K562 (cell line): ENCODE measurements around the gene SPAG17. TPM values are rescaled to one million over a fixed set of nuclear protein-coding genes. Genes with fewer than 3 reads are reported as not detected.

Experiments used
- ATAC-seq: fragments of 200-7000 bp; cut with Tn5 transposase; 3 replicates; pipeline ENCODE4 v1.9.1; 2020; ENCODE audit warnings: moderate library complexity
- BruUV-seq: library from RNA; stranded (reverse); fragments of 400-500 nt; replicated peaks from 2 replicates; lab custom pipeline; 2021; lab: Mats Ljungman, UMichigan
- CTCF ChIA-PET: fragments of 300-600 bp; formaldehyde crosslinking; extraction: SDS; loops from one replicate; lab custom pipeline; 2021; ENCODE audit warnings: low intra/inter-chr PET ratio; lab: Yijun Ruan, JAX
- POLR2A ChIA-PET: fragments of 300-600, 350-650 bp; sonication (Branson Sonifier 250); formaldehyde crosslinking; extraction: SDS; loops from one replicate; lab custom pipeline; 2021; ENCODE audit warnings: antibody characterized with exemption, inconsistent platforms; lab: Yijun Ruan, JAX
- DNase-seq, 4 experiments: peaks; one replicate each; pipeline versions ENCODE4 v3.0.0 to v3.0.0-alpha.2; 2011 to 2018; ENCODE audit warnings: low spot score in 3 of 4, mixed read lengths in 3 of 4; ENCODE audit errors: extremely low read depth in 1 of 4
- FAIRE-seq: peaks from 2 replicates; lab custom pipeline; 2011; peaks lifted over from hg19 to GRCh38; lab: Jason Lieb, UNC
- H2AFZ ChIP-seq: 2 replicates; pipeline ENCODE4 v1.6.0; 2011; ENCODE audit warnings: low read depth, low read length, control low read depth, inconsistent platforms
- H3K27ac ChIP-seq: fragments of 200-600 bp; 3 replicates; pipeline ENCODE4 v1.8.0; 2011; ENCODE audit warnings: low read depth, mild to moderate bottlenecking, control low read depth, inconsistent platforms, low read length, moderate library complexity, mixed read lengths; ENCODE audit errors: extremely low read depth
- H3K27me3 ChIP-seq, 2 experiments: fragments of 300-600 bp in 1 of 2; 2 replicates in 1 of 2; 3 replicates in 1 of 2; pipeline versions ENCODE4 v1.6.0 to v1.8.0; 2011; ENCODE audit warnings: inconsistent platforms in 2 of 2, low read length in 2 of 2, mild to moderate bottlenecking in 1 of 2, mixed read lengths in 1 of 2, moderate library complexity in 1 of 2; ENCODE audit not compliant: control insufficient read depth in 2 of 2, insufficient read depth in 2 of 2
- H3K36me3 ChIP-seq: fragments of 300-600 bp; 3 replicates; pipeline ENCODE4 v1.8.0; 2011; ENCODE audit warnings: mild to moderate bottlenecking, low read length, inconsistent platforms; ENCODE audit not compliant: control insufficient read depth, insufficient read depth
- H3K4me1 ChIP-seq, 2 experiments: fragments of 200-600 bp in 1 of 2; replicated peaks in 1 of 2; 2 replicates in 1 of 2; 3 replicates in 1 of 2; pipeline versions ENCODE4 v1.5.1 to v1.8.0; 2011; ENCODE audit warnings: inconsistent platforms in 2 of 2, low read length in 2 of 2, mild to moderate bottlenecking in 1 of 2, mixed read lengths in 1 of 2, moderate library complexity in 1 of 2; ENCODE audit not compliant: control insufficient read depth in 2 of 2, insufficient read depth in 2 of 2
- H3K4me2 ChIP-seq: 2 replicates; pipeline ENCODE4 v1.6.1; 2011; ENCODE audit warnings: low read length, control low read depth, inconsistent platforms, mixed read lengths; ENCODE audit not compliant: insufficient read depth
- H3K4me3 ChIP-seq: fragments of 200-600 bp; sonication (generic), shearing (Covaris generic); 2 replicates; pipeline ENCODE4 v1.5.1; 2016; ENCODE audit warnings: control low read depth, inconsistent platforms
- H3K79me2 ChIP-seq: fragments of 200-600 bp; 3 replicates; pipeline ENCODE4 v1.8.0; 2011; ENCODE audit warnings: low read length, inconsistent platforms; ENCODE audit not compliant: control insufficient read depth, insufficient read depth
- H3K9ac ChIP-seq, 2 experiments: 2 replicates each; pipeline versions ENCODE4 v1.6.0 to v1.6.1; 2011; ENCODE audit warnings: low read depth in 2 of 2, low read length in 2 of 2, control low read depth in 1 of 2, inconsistent platforms in 1 of 2, mild to moderate bottlenecking in 1 of 2, mixed read lengths in 1 of 2; ENCODE audit not compliant: insufficient read depth in 1 of 2
- H3K9me1 ChIP-seq: one replicate; pipeline ENCODE4 v1.6.0; 2011; ENCODE audit warnings: inconsistent platforms, mild to moderate bottlenecking, low read length, moderate library complexity; ENCODE audit not compliant: control insufficient read depth, insufficient read depth
- H3K9me3 ChIP-seq: replicated peaks from 2 replicates; pipeline ENCODE4 v1.5.1; 2011; ENCODE audit warnings: low read depth, low read length, inconsistent platforms; ENCODE audit not compliant: control insufficient read depth, insufficient read depth
- H4K20me1 ChIP-seq: replicated peaks from 2 replicates; pipeline ENCODE4 v1.6.1; 2011; ENCODE audit warnings: low read length, inconsistent platforms, mixed read lengths; ENCODE audit not compliant: control insufficient read depth, insufficient read depth
- ARID2 ChIP-seq: fragments of 450-650 bp; IDR thresholded peaks from 2 replicates; pipeline ENCODE4 v1.6.1; 2017; ENCODE audit warnings: antibody characterized with exemption, mild to moderate bottlenecking
- ATF1 ChIP-seq, 2 experiments: fragments of 450-650 bp in 1 of 2; IDR thresholded peaks; 2 replicates each; pipeline ENCODE4 v1.6.1; 2016; ENCODE audit warnings: missing compliant biosample characterization in 1 of 2, missing genetic modification characterization in 1 of 2
- CAMTA2 ChIP-seq: fragments of 250-450 bp; sonication (Bioruptor Pico); conservative IDR thresholded peaks from 2 replicates; pipeline ENCODE4 v1.5.1; 2022
- ELF1 ChIP-seq: fragments of 200-800 bp; sonication (Bioruptor generic); IDR thresholded peaks from 2 replicates; pipeline ENCODE4 v1.6.1; 2016; ENCODE audit warnings: missing genetic modification characterization, missing compliant biosample characterization
- ESRRB ChIP-seq: fragments of 250-450 bp; sonication (Bioruptor Pico); IDR thresholded peaks from 2 replicates; pipeline ENCODE4 v1.5.0; 2020; ENCODE audit warnings: mild to moderate bottlenecking, moderate library complexity, borderline replicate concordance
- EZH2 ChIP-seq: IDR thresholded peaks from 2 replicates; pipeline ENCODE4 v1.6.1; 2012; ENCODE audit warnings: low read depth, mild to moderate bottlenecking, inconsistent platforms, low read length, borderline replicate concordance
- HIVEP1 ChIP-seq: fragments of 250-450 bp; sonication (Bioruptor Pico); IDR thresholded peaks from 2 replicates; pipeline ENCODE4 v1.4.0; 2020; ENCODE audit warnings: mild to moderate bottlenecking
- MXD1 ChIP-seq: fragments of 250-450 bp; sonication (Bioruptor Pico); IDR thresholded peaks from 2 replicates; pipeline ENCODE4 v1.8.0; 2021; ENCODE audit warnings: borderline replicate concordance, mild to moderate bottlenecking, moderate library complexity; ENCODE audit not compliant: poor library complexity, severe bottlenecking
- NUFIP1 ChIP-seq: fragments of 450-650 bp; IDR thresholded peaks from 2 replicates; pipeline ENCODE4 v1.6.1; 2018; ENCODE audit not compliant: partially characterized antibody
- PCBP2 ChIP-seq: fragments of 200-400 bp; formaldehyde crosslinking; IDR thresholded peaks from 2 replicates; pipeline ENCODE4 v1.6.1; 2018; ENCODE audit warnings: low read length, low read depth, mild to moderate bottlenecking, moderate library complexity; ENCODE audit not compliant: poor library complexity, severe bottlenecking
- RREB1 ChIP-seq: fragments of 250-450 bp; sonication (Bioruptor Pico); IDR thresholded peaks from 2 replicates; pipeline ENCODE4 v1.4.0; 2020
- SRSF1 ChIP-seq: fragments of 200-400 bp; formaldehyde crosslinking; IDR thresholded peaks from 2 replicates; pipeline ENCODE4 v1.6.1; 2017; ENCODE audit warnings: mild to moderate bottlenecking, low read depth, low read length, moderate library complexity
- ZFPM2 ChIP-seq: fragments of 250-450 bp; sonication (Bioruptor Pico); IDR thresholded peaks from 2 replicates; pipeline ENCODE4 v1.5.1; 2022; ENCODE audit warnings: mild to moderate bottlenecking
- ZNF589 ChIP-seq: fragments of 200-800 bp; sonication (Bioruptor generic); IDR thresholded peaks from 2 replicates; pipeline ENCODE4 v1.6.1; 2016; ENCODE audit warnings: low read depth, missing genetic modification characterization, missing compliant biosample characterization
- WGBS: fragments of 100-300 bp; shearing (Covaris generic); methylation state at CpG from one replicate; pipeline ENCODE4 v1.1.6; 2016; ENCODE audit warnings: low coverage, mixed read lengths; ENCODE audit not compliant: insufficient coverage; ENCODE audit errors: missing lambda C conversion rate; 5-methylcytosine and 5-hydroxymethylcytosine counted together
- in situ Hi-C: fragments of 300-500 bp; cut with MboI; formaldehyde crosslinking; loops from 4 replicates; pipeline ENCODE4 v1.15.0; 2018; ENCODE audit warnings: inconsistent platforms, mixed read lengths
- intact Hi-C: fragments of 100-400 bp; cut with micrococcal nuclease; formaldehyde crosslinking; loops from 2 replicates; pipeline ENCODE4 v1.14.2; 2022
- polyA plus RNA-seq, 8 experiments: library from polyadenylated mRNA; depleted of rRNA in 4 of 8; stranded (reverse) in 5 of 8; unstranded in 3 of 8; fragments of >200 nt; fragmentation: Nextera tagmentation in 2 of 8; fragmentation: Illumina TruSeq in 1 of 8; extraction: Ambion mirVana in 2 of 8; extraction: Trizol in 1 of 8; gene quantifications; 2 replicates each; pipeline versions ENCODE4 v1.2.1 to v1.2.3, GENCODE V29; 2011 to 2014; ENCODE audit warnings: inconsistent platforms in 1 of 8, missing spikeins in 1 of 8
- total RNA-seq, 7 experiments: library from RNA; depleted of rRNA in 6 of 7; stranded (reverse); fragments of >200 nt in 6 of 7; fragmentation: Illumina TruSeq in 2 of 7; extraction: Trizol in 2 of 7; gene quantifications; 2 replicates each; pipeline versions ENCODE4 v1.2.1 to v1.2.3, GENCODE V29; 2011 to 2021; ENCODE audit warnings: low replicate concordance in 1 of 7
- TF ChIP-seq, protein P1 (sequence below): sonication (generic); formaldehyde crosslinking; IDR thresholded peaks from 2 replicates; pipeline ENCODE4 v1.8.1; 2023; ENCODE audit warnings: mild to moderate bottlenecking, missing genetic modification reagents, moderate library complexity

The SPAG17 gene
- total and polyA plus RNA-seq, 9 of the 15 experiments (the other 6 are each of a cell fraction or from before 2014, with no cell fraction given) = 0.07 to 2.1 (median 1.5) TPM

- no peak for ATAC-seq
- no peak for FAIRE-seq
- WGBS = 2% methylated on average over 5 of the region's 5 CpGs
- H3K36me3 ChIP-seq = no peaks in the 10 kb centered on the region
- no peak for DNase-seq
- intact Hi-C loops (no loop called here), in situ Hi-C loops (no loop called here)
- H3K27me3 ChIP-seq = no peaks in the 10 kb centered on the region
- no peaks in the 10 kb centered on the region for H3K9me1 ChIP-seq
- H3K4me1 ChIP-seq = no peaks in the 10 kb centered on the region
- H3K4me2 ChIP-seq = no peak overlapping the region
- BruUV-seq = no TSS peak
- no peaks in the 10 kb centered on the region for H3K79me2 ChIP-seq
- no peak overlapping the region for H2AFZ ChIP-seq
- no peaks in the 10 kb centered on the region for H3K9me3 ChIP-seq
- CTCF ChIA-PET = no interaction called here
- no peaks in the 10 kb centered on the region for H4K20me1 ChIP-seq
- no peak overlapping the region for H3K27ac ChIP-seq
- no peak overlapping the region for H3K9ac ChIP-seq
- H3K4me3 ChIP-seq = no peak overlapping the region
- POLR2A ChIA-PET = interaction anchor here (0.6 kb wide), 1 partner anchor 679 kb away, joined by 3 read pairs; no protein-coding TSS in a partner anchor
- TF ChIP-seq NUFIP1 (no peak), HIVEP1 (CRISPR knock-in tag) (no peak), SRSF1 (no peak), MXD1 (CRISPR knock-in tag) (no peak), RREB1 (no peak), ARID2 (no peak), CAMTA2 (CRISPR knock-in tag) (no peak), ZFPM2 (no peak), ELF1 (tag) (no peak), ZNF589 (CRISPR knock-in tag) (no peak), ESRRB (CRISPR knock-in tag) (no peak), EZH2 (no peak), ATF1 (CRISPR knock-in tag; IDR thresholded peaks at IDR 0.05) (no peak), ATF1 (tag; IDR thresholded peaks at IDR 0.05) (no peak), PCBP2 (no peak)
- TF ChIP-seq, protein P1, sequence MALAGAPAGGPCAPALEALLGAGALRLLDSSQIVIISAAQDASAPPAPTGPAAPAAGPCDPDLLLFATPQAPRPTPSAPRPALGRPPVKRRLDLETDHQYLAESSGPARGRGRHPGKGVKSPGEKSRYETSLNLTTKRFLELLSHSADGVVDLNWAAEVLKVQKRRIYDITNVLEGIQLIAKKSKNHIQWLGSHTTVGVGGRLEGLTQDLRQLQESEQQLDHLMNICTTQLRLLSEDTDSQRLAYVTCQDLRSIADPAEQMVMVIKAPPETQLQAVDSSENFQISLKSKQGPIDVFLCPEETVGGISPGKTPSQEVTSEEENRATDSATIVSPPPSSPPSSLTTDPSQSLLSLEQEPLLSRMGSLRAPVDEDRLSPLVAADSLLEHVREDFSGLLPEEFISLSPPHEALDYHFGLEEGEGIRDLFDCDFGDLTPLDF = no peak
Measured at GRCh38 chr1:118004312-118004711, 180.7 kb downstream of the SPAG17 start.
